ENCODE measurements around the gene RELB.
"Not testable (repeated sequence)": the region's sequence is repeated elsewhere in the genome, so short reads cannot be mapped to it uniquely, and the experiment has no call there.

The RELB gene

GRCh38 chr19:44986389-44986788 lies 14.9 kb upstream of the RELB start:
- in situ Hi-C loops (cut with MboI; ENCODE audit: low sequenced_read_pairs) = no loop called here

DNA sequence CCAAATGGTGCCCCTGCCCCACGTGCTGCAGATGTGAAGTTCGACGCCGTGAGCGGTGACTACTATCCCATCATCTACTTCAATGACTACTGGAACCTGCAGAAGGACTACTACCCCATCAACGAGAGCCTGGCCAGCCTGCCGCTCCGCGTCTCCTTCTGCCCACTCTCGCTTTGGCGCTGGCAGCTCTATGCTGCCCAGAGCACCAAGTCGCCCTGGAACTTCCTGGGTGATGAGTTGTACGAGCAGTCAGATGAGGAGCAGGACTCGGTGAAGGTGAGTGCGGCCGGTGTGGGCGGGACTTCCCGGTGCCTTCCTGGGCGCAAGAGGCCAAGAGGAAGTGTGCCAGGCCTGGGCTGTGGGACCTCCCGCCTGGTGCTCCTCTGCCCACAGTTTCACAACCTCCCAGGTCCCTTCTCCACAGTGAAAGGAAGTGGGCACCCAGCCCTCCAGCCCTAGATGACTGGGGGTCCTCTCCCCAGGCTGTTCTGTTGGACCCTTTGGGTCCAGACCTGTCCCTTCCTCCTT lies 14.1 kb upstream of the RELB start:
- in situ Hi-C loops (cut with MboI; ENCODE audit: low sequenced_read_pairs) = no loop called here

DNA sequence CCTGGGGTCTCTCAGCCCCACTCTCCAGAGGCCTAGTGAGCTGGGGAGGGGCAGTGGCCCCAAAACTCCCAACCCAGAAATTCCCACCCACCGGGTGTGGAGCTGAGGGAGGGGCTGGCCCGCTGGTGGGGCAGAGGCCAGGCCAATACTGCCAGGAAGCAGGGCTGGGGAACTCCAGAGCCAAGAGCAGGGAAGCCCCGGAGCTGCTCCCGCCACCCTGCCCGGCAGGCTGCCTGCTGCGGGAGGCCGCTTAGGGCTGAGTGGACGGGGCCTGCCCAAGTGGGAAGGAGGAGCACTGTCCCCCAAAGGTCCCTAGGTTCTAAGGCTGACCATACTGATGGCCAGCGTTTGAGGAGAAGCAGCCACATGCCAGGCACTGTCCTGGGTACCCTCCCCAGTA lies 13.0 kb upstream of the RELB start:
- in situ Hi-C loops (cut with MboI; ENCODE audit: low sequenced_read_pairs) = no loop called here

DNA sequence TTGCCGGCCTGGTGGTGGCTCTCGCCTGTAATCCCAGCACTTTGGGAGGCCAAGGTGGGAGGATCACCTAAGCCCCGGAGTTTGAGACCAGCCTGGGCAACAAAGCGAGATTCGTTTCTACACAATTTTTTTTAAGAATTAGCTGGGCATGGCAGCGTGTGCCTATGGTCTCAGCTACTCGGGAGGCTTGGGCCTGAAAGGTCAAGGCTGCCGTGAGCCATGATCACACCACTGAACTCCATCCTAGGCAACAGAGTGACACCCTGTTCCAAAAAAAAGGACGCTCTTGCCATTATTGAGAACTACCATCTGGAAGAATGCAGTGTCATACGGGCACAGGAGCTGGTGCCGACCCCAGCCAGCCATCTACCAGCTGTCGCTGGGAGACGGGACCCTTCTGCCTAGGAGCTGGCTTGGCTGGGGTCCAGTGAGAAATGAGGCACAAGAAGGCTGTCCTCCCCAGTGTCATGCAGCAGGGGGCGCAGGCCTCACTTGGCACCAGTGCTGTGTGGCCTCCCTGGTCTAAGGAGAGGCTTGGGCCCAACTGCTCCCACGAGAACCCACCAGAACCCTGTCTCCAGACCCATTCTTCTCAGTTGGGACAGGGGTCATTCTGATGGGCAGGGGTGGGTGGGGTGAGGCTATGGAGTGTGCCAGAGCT lies 12.2 kb upstream of the RELB start:
- in situ Hi-C loops (cut with MboI; ENCODE audit: low sequenced_read_pairs) = no loop called here

- in situ Hi-C loops (cut with MboI; ENCODE audit: low sequenced_read_pairs) = no loop called here
Observed at GRCh38 chr19:44990459-44990858, 10.8 kb upstream of the RELB start.

- in situ Hi-C loops (cut with MboI; ENCODE audit: low sequenced_read_pairs) = no loop called here
Observed at GRCh38 chr19:44990966-44991365, 10.3 kb upstream of the RELB start.

- in situ Hi-C loops (cut with MboI; ENCODE audit: low sequenced_read_pairs) = no loop called here
Observed at GRCh38 chr19:44992336-44993163, 8.7 kb upstream of the RELB start.

GRCh38 chr19:44993526-44993925 lies 7.7 kb upstream of the RELB start:
- in situ Hi-C loops (cut with MboI; ENCODE audit: low sequenced_read_pairs) = no loop called here

- in situ Hi-C loops (cut with MboI; ENCODE audit: low sequenced_read_pairs) = no loop called here
Observed at GRCh38 chr19:44993926-44994537, 7.2 kb upstream of the RELB start.

DNA sequence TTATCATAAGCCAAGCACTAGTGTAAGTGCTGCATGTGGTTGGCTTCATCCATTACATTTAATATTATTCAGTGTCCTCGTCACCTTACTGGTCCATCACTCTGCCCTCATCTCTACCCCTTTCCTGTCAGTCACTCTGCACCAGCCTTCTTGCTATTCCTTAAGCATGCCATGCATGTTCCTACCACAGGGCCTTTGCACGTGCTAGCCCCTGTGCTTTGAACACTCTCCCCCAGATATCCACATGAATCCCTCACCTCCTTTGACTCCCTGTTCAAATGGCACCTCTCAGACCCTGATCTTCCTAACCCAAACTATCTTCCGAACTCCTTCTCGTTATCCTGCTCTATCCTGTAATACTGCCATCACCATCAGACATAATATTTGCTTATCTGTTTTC lies 3.2 kb upstream of the RELB start:
- in situ Hi-C loops (cut with MboI; ENCODE audit: low sequenced_read_pairs) = no loop called here

DNA sequence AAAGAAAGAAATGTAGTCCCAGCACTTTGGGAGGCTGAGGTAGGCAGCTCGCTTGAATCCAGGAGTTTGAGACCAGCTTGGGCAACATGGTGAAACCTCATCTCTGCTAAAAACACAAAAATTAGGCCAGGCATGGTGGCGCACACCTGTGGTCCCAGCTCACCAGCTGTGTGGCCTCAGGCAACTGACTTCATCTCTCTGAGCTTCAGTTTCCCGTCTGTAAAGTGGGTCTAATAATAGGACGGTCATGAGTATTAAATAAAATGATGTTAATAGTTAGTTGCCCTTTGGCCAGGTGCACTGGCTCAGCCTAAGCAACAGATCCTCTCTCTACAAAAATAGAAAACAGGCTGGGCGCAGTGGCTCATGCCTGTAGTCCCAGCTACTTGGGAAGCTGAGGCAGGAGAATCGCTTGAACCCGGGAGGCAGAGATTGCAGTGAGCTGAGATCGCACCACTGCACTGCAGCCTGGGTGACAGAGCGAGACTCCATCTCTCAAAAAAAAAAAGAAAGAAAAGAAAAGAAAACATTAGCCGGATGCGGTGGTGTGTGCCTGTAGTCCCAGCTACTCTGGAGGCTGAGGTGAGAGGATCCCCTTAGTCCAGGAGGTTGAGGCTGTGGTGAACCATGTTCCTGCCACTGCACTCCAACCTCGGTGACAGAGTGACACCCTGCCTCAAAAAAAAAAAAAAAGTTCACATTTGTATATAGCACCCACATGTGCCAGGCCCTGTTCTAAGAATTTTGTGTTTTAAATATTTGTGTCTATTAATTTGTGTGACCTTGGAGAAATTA lies 1.9 kb upstream of the RELB start:
- in situ Hi-C loops (cut with MboI; ENCODE audit: low sequenced_read_pairs) = not testable (repeated sequence)

GRCh38 chr19:45000665-45001064 lies 599 bp upstream of the RELB start:
- in situ Hi-C loops (cut with MboI; ENCODE audit: low sequenced_read_pairs) = not testable (repeated sequence)

DNA sequence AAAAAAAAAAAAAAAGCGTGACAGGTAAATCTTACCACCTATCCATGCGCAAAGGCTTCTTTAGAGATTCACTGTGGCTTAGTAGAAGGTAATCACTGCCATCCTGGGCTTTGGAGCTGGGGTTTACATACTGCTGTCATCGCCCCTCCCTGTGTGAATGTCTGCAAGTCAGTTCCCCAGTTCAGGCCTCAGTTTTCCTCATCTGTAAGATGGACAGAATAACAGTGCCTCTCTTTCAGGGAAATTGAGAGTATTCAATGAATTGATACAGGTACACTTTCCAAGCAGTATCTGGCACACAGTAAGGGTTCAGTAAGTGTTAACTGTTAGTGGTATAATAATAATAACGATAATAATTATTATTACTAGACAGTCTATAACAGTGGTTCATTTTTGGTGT lies 2.2 kb downstream of the RELB start:
- in situ Hi-C loops (cut with MboI; ENCODE audit: low sequenced_read_pairs) = no loop called here

- in situ Hi-C loops (cut with MboI; ENCODE audit: low sequenced_read_pairs) = no loop called here
Observed at GRCh38 chr19:45005787-45006186, 4.5 kb downstream of the RELB start.

- in situ Hi-C loops (cut with MboI; ENCODE audit: low sequenced_read_pairs) = no loop called here
Observed at GRCh38 chr19:45008552-45008951, 7.3 kb downstream of the RELB start.

DNA sequence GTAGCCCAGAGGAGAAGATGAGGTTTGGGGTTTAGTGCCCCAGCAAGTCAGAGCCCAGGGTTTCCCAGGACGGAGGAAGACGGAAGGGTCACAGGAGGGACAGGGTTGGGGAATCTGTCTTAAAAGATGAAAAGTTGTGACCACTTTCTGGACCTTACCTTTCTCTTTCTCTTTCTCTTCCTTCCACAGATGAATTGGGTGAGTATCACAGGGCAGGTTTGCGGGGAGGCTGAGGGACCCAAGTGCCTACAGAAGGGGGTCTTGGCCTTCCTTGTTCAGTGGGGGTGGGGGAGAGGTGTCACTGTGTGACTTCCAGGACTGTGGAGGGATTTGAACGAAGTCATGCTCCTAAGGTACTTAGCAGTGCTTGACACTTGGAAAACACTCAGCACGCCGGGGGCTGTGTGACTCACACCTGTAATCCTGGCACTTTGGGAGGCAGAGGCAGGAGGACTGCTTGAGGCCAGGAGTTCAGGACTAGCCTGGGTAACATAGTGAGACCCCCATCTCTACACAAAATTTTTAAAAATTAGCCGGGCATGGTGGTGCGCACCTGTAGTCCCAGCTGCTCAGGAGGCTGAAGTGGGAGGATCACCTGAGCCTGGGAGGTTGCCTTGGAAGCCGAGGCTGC lies 8.5 kb downstream of the RELB start:
- in situ Hi-C loops (cut with MboI; ENCODE audit: low sequenced_read_pairs) = no loop called here

- in situ Hi-C loops (cut with MboI; ENCODE audit: low sequenced_read_pairs) = no loop called here
Observed at GRCh38 chr19:45010306-45010705, 9.0 kb downstream of the RELB start.

GRCh38 chr19:45011959-45012358 lies 10.7 kb downstream of the RELB start:
- in situ Hi-C loops (cut with MboI; ENCODE audit: low sequenced_read_pairs) = no loop called here

GRCh38 chr19:45016388-45017314 lies 15.4 kb downstream of the RELB start:
- in situ Hi-C loops (cut with MboI; ENCODE audit: low sequenced_read_pairs) = no loop called here
